GM23338 (cell line): ENCODE measurements around the gene TRIM32. TPM values are rescaled to one million over a fixed set of nuclear protein-coding genes. Genes with fewer than 3 reads are reported as not detected.

Experiments
- ATAC-seq: fragments of 200-7000 bp; cut with Tn5 transposase; 3 replicates; pipeline ENCODE4 v1.9.1; 2020
- DNase-seq: peaks from one replicate; pipeline ENCODE4 v3.0.0-alpha.2; 2015; ENCODE audit warnings: low spot score
- H2AFZ ChIP-seq: fragments of 200-600 bp; sonication (generic); 2 replicates; pipeline ENCODE4 v1.8.0; 2016; ENCODE audit warnings: antibody characterized with exemption, mild to moderate bottlenecking, moderate library complexity
- H3F3A ChIP-seq: fragments of 200-600 bp; sonication (generic); replicated peaks from 2 replicates; pipeline ENCODE4 v1.8.0; 2017; ENCODE audit warnings: antibody characterized with exemption, mixed run types, low read depth
- H3K27ac ChIP-seq: fragments of 200-600 bp; sonication (generic); 2 replicates; pipeline ENCODE4 v1.6.1; 2016; ENCODE audit warnings: low read depth
- H3K27me3 ChIP-seq: fragments of 200-600 bp; sonication (generic); 2 replicates; pipeline ENCODE4 v1.8.0; 2016; ENCODE audit warnings: mild to moderate bottlenecking, mixed run types, moderate library complexity; ENCODE audit not compliant: insufficient read depth
- H3K36me3 ChIP-seq: fragments of 200-600 bp; sonication (generic); 2 replicates; pipeline ENCODE4 v1.8.0; 2016; ENCODE audit warnings: mild to moderate bottlenecking; ENCODE audit not compliant: insufficient read depth
- H3K4me1 ChIP-seq: fragments of 200-600 bp; sonication (generic); 2 replicates; pipeline ENCODE4 v1.8.0; 2016; ENCODE audit warnings: mild to moderate bottlenecking, moderate library complexity; ENCODE audit not compliant: insufficient read depth
- H3K4me2 ChIP-seq: fragments of 200-600 bp; sonication (generic); 2 replicates; pipeline ENCODE4 v1.7.1; 2017; ENCODE audit warnings: mixed run types
- H3K4me3 ChIP-seq: fragments of 200-600 bp; sonication (generic); 2 replicates; pipeline ENCODE4 v1.6.1; 2016; ENCODE audit warnings: mixed run types
- H3K79me2 ChIP-seq: fragments of 200-600 bp; sonication (generic); replicated peaks from 2 replicates; pipeline ENCODE4 v1.8.0; 2017; ENCODE audit warnings: mild to moderate bottlenecking; ENCODE audit not compliant: insufficient read depth
- H3K9me2 ChIP-seq: fragments of 200-600 bp; sonication (generic); 2 replicates; pipeline ENCODE4 v1.8.0; 2017; ENCODE audit not compliant: insufficient read depth
- H4K20me1 ChIP-seq: fragments of 200-600 bp; sonication (generic); replicated peaks from 2 replicates; pipeline ENCODE4 v1.8.0; 2017; ENCODE audit warnings: mild to moderate bottlenecking; ENCODE audit not compliant: insufficient read depth
- H3K27ac Mint-ChIP-seq: 2 replicates; pipeline ENCODE4 v1.8.0; 2020; ENCODE audit warnings: inconsistent platforms, mild to moderate bottlenecking, moderate library complexity, mixed read lengths
- H3K27me3 Mint-ChIP-seq: 3 replicates; pipeline ENCODE4 v1.8.0; 2022; ENCODE audit warnings: low read depth, mild to moderate bottlenecking, moderate library complexity, mixed read lengths, inconsistent platforms; ENCODE audit not compliant: insufficient read depth, poor library complexity
- H3K36me3 Mint-ChIP-seq: 3 replicates; pipeline ENCODE4 v1.8.0; 2021; ENCODE audit warnings: low read depth, mild to moderate bottlenecking, inconsistent platforms, moderate library complexity, mixed read lengths
- H3K4me1 Mint-ChIP-seq: 3 replicates; pipeline ENCODE4 v1.8.0; 2020; ENCODE audit warnings: mild to moderate bottlenecking, inconsistent platforms, mixed read lengths
- H3K4me3 Mint-ChIP-seq: 3 replicates; pipeline ENCODE4 v1.8.0; 2021; ENCODE audit warnings: moderate library complexity, mild to moderate bottlenecking, inconsistent platforms, mixed read lengths
- H3K9me3 Mint-ChIP-seq: 3 replicates; pipeline ENCODE4 v1.8.0; 2020; ENCODE audit warnings: moderate library complexity, mild to moderate bottlenecking, inconsistent platforms, mixed read lengths
- CREB1 ChIP-seq: fragments of 250-450 bp; sonication (Bioruptor Pico); IDR thresholded peaks from 2 replicates; pipeline ENCODE4 v1.5.0; 2020; ENCODE audit warnings: low read depth, mild to moderate bottlenecking, moderate library complexity
- EZH2 ChIP-seq: fragments of 200-600 bp; sonication (generic); IDR thresholded peaks from one replicate; pipeline ENCODE4 v1.8.0; 2017; ENCODE audit warnings: antibody characterized with exemption, mild to moderate bottlenecking, low read depth; ENCODE audit not compliant: unreplicated experiment
- EZH2phosphoT487 ChIP-seq: fragments of 200-600 bp; sonication (generic); IDR thresholded peaks from one replicate; pipeline ENCODE4 v1.8.1; 2018; ENCODE audit warnings: antibody characterized with exemption; ENCODE audit not compliant: unreplicated experiment
- JUNB ChIP-seq: IDR thresholded peaks from one replicate; pipeline ENCODE4 v1.6.1; 2016; ENCODE audit warnings: antibody characterized with exemption; ENCODE audit not compliant: unreplicated experiment
- NANOG ChIP-seq: IDR thresholded peaks from 2 replicates; pipeline ENCODE4 v1.6.1; 2016; ENCODE audit warnings: antibody characterized with exemption, borderline replicate concordance
- POLR2AphosphoS5 ChIP-seq: IDR thresholded peaks from 2 replicates; pipeline ENCODE4 v1.6.1; 2016; ENCODE audit warnings: antibody characterized with exemption, low read depth
- STAT1 ChIP-seq: IDR thresholded peaks from one replicate; pipeline ENCODE4 v1.6.1; 2016; ENCODE audit warnings: antibody characterized with exemption; ENCODE audit not compliant: unreplicated experiment
- ZNF114 ChIP-seq: fragments of 250-450 bp; sonication (Bioruptor Pico); IDR thresholded peaks from 2 replicates; pipeline ENCODE4 v1.5.0; 2020; ENCODE audit warnings: mild to moderate bottlenecking, moderate library complexity
- ZNF331 ChIP-seq: fragments of 250-450 bp; sonication (Bioruptor Pico); IDR thresholded peaks from 2 replicates; pipeline ENCODE4 v1.5.0; 2020; ENCODE audit warnings: low read depth, mild to moderate bottlenecking, moderate library complexity
- polyA plus RNA-seq: library from polyadenylated mRNA; unstranded; fragments of >200 nt; fragmentation: Nextera tagmentation; extraction: Ambion mirVana; gene quantifications from 2 replicates; pipeline ENCODE4 v1.2.1, GENCODE V29; 2016
- total RNA-seq: library from RNA; depleted of rRNA; stranded (reverse); fragments of >200 nt; shearing (Covaris generic); gene quantifications from 2 replicates; pipeline ENCODE4 v1.2.3, GENCODE V29; 2014
- TF ChIP-seq, protein P1 (sequence below): IDR thresholded peaks from one replicate; pipeline ENCODE4 v1.6.1; 2018; ENCODE audit warnings: antibody characterized with exemption; ENCODE audit not compliant: unreplicated experiment
- TF ChIP-seq, protein P2 (sequence below): fragments of 250-450 bp; sonication (Bioruptor Pico); IDR thresholded peaks from 2 replicates; pipeline ENCODE4 v1.5.0; 2020; ENCODE audit warnings: mild to moderate bottlenecking, moderate library complexity
- TF ChIP-seq, protein P3 (sequence below), 2 experiments: fragments of 200-600 bp in 1 of 2; sonication (generic) in 1 of 2; conservative IDR thresholded peaks; 2 replicates each; pipeline versions ENCODE4 v1.5.1 to v1.6.1; 2016 to 2017; ENCODE audit warnings: antibody characterized with exemption in 2 of 2, low read depth in 2 of 2, mild to moderate bottlenecking in 2 of 2, moderate library complexity in 1 of 2
- TF ChIP-seq, protein P4 (sequence below): IDR thresholded peaks from 2 replicates; pipeline ENCODE4 v1.6.1; 2016; ENCODE audit warnings: antibody characterized with exemption

TRIM32 gene
- total and polyA plus RNA-seq, 2 experiments from 2014 or later = 6.7 to 16.3 TPM

DNA sequence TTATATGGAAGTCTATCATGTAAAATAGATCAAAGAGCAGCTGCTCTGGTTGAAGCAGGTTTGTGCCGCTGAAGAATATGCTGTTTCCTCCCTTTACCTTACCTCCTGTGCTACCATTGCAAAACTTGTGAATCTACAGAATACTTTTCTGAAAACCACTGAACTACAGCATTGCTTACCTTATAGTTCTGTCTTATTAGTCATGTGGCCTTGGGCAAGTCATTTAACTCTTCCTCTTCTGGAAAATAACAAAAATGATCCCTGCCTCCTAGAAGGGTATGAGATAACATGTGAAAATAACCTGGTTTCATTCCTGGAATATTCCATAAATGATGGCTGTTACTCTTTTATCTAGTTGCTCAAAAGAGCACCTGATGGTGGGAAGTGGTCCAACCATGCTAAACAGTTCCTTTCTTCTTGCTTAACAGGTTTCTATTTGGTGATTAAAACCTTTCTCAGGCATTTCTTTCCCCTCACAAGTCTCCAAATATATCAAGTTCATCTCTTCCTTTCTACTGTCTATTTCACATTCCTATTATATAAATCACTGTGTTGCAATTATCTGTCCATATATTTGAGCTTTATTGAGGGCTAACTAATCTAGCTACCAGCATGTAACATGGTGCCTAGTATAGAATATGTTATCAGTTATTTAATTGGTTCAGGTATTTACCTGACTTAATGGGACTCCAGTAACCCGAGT is 15.0 kb downstream of the TRIM32 start:
- H3K27ac ChIP-seq = no peak overlapping the region
- peaks cover 24% of the 10 kb centered on the region for H3K36me3 Mint-ChIP-seq
- no peaks in the 10 kb centered on the region for H3K79me2 ChIP-seq
- no peak overlapping the region for H3K4me3 Mint-ChIP-seq
- H3K4me2 ChIP-seq = no peak overlapping the region
- H3K4me3 ChIP-seq = no peak overlapping the region
- H3K9me3 Mint-ChIP-seq = no peaks in the 10 kb centered on the region; the same call in 2 of the 3 replicates
- no peaks in the 10 kb centered on the region for H3F3A ChIP-seq
- ATAC-seq (no peak), DNase-seq (no peak)
- TF ChIP-seq, protein P1, sequence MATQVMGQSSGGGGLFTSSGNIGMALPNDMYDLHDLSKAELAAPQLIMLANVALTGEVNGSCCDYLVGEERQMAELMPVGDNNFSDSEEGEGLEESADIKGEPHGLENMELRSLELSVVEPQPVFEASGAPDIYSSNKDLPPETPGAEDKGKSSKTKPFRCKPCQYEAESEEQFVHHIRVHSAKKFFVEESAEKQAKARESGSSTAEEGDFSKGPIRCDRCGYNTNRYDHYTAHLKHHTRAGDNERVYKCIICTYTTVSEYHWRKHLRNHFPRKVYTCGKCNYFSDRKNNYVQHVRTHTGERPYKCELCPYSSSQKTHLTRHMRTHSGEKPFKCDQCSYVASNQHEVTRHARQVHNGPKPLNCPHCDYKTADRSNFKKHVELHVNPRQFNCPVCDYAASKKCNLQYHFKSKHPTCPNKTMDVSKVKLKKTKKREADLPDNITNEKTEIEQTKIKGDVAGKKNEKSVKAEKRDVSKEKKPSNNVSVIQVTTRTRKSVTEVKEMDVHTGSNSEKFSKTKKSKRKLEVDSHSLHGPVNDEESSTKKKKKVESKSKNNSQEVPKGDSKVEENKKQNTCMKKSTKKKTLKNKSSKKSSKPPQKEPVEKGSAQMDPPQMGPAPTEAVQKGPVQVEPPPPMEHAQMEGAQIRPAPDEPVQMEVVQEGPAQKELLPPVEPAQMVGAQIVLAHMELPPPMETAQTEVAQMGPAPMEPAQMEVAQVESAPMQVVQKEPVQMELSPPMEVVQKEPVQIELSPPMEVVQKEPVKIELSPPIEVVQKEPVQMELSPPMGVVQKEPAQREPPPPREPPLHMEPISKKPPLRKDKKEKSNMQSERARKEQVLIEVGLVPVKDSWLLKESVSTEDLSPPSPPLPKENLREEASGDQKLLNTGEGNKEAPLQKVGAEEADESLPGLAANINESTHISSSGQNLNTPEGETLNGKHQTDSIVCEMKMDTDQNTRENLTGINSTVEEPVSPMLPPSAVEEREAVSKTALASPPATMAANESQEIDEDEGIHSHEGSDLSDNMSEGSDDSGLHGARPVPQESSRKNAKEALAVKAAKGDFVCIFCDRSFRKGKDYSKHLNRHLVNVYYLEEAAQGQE = no peak
- TF ChIP-seq CREB1 (no peak), EZH2phosphoT487 (no peak), ZNF114 (no peak), POLR2AphosphoS5 (no peak), STAT1 (no peak), JUNB (no peak), ZNF331 (no peak), NANOG (no peak), EZH2 (no peak)
- TF ChIP-seq, protein P2, sequence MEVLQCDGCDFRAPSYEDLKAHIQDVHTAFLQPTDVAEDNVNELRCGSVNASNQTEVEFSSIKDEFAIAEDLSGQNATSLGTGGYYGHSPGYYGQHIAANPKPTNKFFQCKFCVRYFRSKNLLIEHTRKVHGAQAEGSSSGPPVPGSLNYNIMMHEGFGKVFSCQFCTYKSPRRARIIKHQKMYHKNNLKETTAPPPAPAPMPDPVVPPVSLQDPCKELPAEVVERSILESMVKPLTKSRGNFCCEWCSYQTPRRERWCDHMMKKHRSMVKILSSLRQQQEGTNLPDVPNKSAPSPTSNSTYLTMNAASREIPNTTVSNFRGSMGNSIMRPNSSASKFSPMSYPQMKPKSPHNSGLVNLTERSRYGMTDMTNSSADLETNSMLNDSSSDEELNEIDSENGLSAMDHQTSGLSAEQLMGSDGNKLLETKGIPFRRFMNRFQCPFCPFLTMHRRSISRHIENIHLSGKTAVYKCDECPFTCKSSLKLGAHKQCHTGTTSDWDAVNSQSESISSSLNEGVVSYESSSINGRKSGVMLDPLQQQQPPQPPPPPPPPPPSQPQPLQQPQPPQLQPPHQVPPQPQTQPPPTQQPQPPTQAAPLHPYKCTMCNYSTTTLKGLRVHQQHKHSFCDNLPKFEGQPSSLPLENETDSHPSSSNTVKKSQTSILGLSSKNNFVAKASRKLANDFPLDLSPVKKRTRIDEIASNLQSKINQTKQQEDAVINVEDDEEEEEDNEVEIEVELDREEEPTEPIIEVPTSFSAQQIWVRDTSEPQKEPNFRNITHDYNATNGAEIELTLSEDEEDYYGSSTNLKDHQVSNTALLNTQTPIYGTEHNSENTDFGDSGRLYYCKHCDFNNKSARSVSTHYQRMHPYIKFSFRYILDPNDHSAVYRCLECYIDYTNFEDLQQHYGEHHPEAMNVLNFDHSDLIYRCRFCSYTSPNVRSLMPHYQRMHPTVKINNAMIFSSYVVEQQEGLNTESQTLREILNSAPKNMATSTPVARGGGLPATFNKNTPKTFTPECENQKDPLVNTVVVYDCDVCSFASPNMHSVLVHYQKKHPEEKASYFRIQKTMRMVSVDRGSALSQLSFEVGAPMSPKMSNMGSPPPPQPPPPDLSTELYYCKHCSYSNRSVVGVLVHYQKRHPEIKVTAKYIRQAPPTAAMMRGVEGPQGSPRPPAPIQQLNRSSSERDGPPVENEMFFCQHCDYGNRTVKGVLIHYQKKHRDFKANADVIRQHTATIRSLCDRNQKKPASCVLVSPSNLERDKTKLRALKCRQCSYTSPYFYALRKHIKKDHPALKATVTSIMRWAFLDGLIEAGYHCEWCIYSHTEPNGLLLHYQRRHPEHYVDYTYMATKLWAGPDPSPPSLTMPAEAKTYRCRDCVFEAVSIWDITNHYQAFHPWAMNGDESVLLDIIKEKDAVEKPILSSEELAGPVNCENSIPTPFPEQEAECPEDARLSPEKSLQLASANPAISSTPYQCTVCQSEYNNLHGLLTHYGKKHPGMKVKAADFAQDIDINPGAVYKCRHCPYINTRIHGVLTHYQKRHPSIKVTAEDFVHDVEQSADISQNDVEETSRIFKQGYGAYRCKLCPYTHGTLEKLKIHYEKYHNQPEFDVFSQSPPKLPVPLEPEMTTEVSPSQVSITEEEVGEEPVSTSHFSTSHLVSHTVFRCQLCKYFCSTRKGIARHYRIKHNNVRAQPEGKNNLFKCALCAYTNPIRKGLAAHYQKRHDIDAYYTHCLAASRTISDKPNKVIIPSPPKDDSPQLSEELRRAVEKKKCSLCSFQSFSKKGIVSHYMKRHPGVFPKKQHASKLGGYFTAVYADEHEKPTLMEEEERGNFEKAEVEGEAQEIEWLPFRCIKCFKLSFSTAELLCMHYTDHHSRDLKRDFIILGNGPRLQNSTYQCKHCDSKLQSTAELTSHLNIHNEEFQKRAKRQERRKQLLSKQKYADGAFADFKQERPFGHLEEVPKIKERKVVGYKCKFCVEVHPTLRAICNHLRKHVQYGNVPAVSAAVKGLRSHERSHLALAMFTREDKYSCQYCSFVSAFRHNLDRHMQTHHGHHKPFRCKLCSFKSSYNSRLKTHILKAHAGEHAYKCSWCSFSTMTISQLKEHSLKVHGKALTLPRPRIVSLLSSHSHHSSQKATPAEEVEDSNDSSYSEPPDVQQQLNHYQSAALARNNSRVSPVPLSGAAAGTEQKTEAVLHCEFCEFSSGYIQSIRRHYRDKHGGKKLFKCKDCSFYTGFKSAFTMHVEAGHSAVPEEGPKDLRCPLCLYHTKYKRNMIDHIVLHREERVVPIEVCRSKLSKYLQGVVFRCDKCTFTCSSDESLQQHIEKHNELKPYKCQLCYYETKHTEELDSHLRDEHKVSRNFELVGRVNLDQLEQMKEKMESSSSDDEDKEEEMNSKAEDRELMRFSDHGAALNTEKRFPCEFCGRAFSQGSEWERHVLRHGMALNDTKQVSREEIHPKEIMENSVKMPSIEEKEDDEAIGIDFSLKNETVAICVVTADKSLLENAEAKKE = no peak
- TF ChIP-seq, protein P3, sequence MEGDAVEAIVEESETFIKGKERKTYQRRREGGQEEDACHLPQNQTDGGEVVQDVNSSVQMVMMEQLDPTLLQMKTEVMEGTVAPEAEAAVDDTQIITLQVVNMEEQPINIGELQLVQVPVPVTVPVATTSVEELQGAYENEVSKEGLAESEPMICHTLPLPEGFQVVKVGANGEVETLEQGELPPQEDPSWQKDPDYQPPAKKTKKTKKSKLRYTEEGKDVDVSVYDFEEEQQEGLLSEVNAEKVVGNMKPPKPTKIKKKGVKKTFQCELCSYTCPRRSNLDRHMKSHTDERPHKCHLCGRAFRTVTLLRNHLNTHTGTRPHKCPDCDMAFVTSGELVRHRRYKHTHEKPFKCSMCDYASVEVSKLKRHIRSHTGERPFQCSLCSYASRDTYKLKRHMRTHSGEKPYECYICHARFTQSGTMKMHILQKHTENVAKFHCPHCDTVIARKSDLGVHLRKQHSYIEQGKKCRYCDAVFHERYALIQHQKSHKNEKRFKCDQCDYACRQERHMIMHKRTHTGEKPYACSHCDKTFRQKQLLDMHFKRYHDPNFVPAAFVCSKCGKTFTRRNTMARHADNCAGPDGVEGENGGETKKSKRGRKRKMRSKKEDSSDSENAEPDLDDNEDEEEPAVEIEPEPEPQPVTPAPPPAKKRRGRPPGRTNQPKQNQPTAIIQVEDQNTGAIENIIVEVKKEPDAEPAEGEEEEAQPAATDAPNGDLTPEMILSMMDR (conservative IDR thresholded peaks at IDR 0.05; ENCODE audit: low read depth in 2 of 2) = no peak
- TF ChIP-seq, protein P4, sequence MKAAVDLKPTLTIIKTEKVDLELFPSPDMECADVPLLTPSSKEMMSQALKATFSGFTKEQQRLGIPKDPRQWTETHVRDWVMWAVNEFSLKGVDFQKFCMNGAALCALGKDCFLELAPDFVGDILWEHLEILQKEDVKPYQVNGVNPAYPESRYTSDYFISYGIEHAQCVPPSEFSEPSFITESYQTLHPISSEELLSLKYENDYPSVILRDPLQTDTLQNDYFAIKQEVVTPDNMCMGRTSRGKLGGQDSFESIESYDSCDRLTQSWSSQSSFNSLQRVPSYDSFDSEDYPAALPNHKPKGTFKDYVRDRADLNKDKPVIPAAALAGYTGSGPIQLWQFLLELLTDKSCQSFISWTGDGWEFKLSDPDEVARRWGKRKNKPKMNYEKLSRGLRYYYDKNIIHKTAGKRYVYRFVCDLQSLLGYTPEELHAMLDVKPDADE = no peak
- no peaks in the 10 kb centered on the region for H3K27me3 ChIP-seq
- H3K27ac Mint-ChIP-seq = no peak overlapping the region
- H4K20me1 ChIP-seq = peaks cover 13% of the 10 kb centered on the region; the same call in 1 of the 2 replicates
- H3K9me2 ChIP-seq = no peaks in the 10 kb centered on the region
- H3K27me3 Mint-ChIP-seq = peaks cover 1% of the 10 kb centered on the region
- peaks cover 10% of the 10 kb centered on the region; the same call in 2 of the 3 replicates for H3K4me1 Mint-ChIP-seq
- H3K36me3 ChIP-seq = peaks cover 10% of the 10 kb centered on the region; the same call in 1 of the 2 replicates
- no peak overlapping the region for H2AFZ ChIP-seq
- peaks cover 6% of the 10 kb centered on the region; the same call in 1 of the 2 replicates for H3K4me1 ChIP-seq
